Lower leg skin (tissue), 3 donors: ENCODE data around the gene TBC1D2.

Experiments used
- POLR2A ChIP-seq, 2 donors: fragments of 450-650 bp; IDR thresholded peaks; one replicate each; pipeline ENCODE4 v1.6.1; 2016 to 2017; ENCODE audit warnings: antibody characterized with exemption in 2 of 2, mild to moderate bottlenecking in 1 of 2, moderate library complexity in 1 of 2
- TF ChIP-seq, protein P1 (sequence below), 3 donors: fragments of 450-650 bp; IDR thresholded peaks; one replicate each; pipeline ENCODE4 v1.5.1; 2016; ENCODE audit warnings: antibody characterized with exemption in 3 of 3, mild to moderate bottlenecking in 3 of 3, moderate library complexity in 2 of 3

GRCh38 chr9:98214811-98215210 lies 40.6 kb downstream of the TBC1D2 start:
- TF ChIP-seq, protein P1, sequence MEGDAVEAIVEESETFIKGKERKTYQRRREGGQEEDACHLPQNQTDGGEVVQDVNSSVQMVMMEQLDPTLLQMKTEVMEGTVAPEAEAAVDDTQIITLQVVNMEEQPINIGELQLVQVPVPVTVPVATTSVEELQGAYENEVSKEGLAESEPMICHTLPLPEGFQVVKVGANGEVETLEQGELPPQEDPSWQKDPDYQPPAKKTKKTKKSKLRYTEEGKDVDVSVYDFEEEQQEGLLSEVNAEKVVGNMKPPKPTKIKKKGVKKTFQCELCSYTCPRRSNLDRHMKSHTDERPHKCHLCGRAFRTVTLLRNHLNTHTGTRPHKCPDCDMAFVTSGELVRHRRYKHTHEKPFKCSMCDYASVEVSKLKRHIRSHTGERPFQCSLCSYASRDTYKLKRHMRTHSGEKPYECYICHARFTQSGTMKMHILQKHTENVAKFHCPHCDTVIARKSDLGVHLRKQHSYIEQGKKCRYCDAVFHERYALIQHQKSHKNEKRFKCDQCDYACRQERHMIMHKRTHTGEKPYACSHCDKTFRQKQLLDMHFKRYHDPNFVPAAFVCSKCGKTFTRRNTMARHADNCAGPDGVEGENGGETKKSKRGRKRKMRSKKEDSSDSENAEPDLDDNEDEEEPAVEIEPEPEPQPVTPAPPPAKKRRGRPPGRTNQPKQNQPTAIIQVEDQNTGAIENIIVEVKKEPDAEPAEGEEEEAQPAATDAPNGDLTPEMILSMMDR (IDR thresholded peaks at IDR 0.05), result no peak
- TF ChIP-seq POLR2A (IDR thresholded peaks at IDR 0.05), result no peak
